ENCODE data around the gene SYAP1. TPM values are rescaled to one million over a fixed set of nuclear protein-coding genes. Genes with fewer than 3 reads are reported as not detected.

SYAP1 gene
- total and polyA plus RNA-seq, 10 of the 15 experiments (the other 5 are each of a cell fraction or from before 2014, with no cell fraction given): 5.9 to 29.9 (median 16.2) TPM

GRCh38 chrX:16725072-16725471 is 5.7 kb downstream of the SYAP1 start:
- Histone ChIP-seq H4K20me1 (ENCODE audit: control insufficient read depth, insufficient read depth) (no peaks in the 10 kb centered on the region), H3K79me2 (ENCODE audit: control insufficient read depth, insufficient read depth, low read length) (peaks cover 13% of the 10 kb centered on the region), H3K27ac (ENCODE audit: control insufficient read depth, insufficient read depth) (no peak overlapping the region), H3K9ac (ENCODE audit: control insufficient read depth, insufficient read depth, low read length) (no peak overlapping the region), H3K27me3 (replicated peaks in 1 of 2; ENCODE audit: control insufficient read depth in 2 of 2, insufficient read depth in 2 of 2, low read length in 1 of 2) (no peaks in the 10 kb centered on the region), H3K9me3 (replicated peaks; ENCODE audit: control insufficient read depth, insufficient read depth, low read length) (no peaks in the 10 kb centered on the region), H3K4me3 (no peak overlapping the region), H3K4me1 (ENCODE audit: control insufficient read depth, insufficient read depth, low read length) (no peaks in the 10 kb centered on the region), H3K4me2 (ENCODE audit: control insufficient read depth, insufficient read depth) (no peak overlapping the region), H3K36me3 (ENCODE audit: control insufficient read depth in 2 of 2, insufficient read depth in 2 of 2, low read length in 1 of 2) (no peaks in the 10 kb centered on the region), H2AFZ (ENCODE audit: control insufficient read depth, low read depth, low read length) (no peak overlapping the region)
- DNase-seq (ENCODE audit: low read depth, low spot score) (no peak), ATAC-seq (no peak), FAIRE-seq (no peak)
- intact Hi-C loops (cut with micrococcal nuclease; ENCODE audit: unreplicated experiment): no loop called here
- SMC1A ChIA-PET (ENCODE audit: uncharacterized antibody, unreplicated experiment): no interaction called here
- POLR2A ChIA-PET: no interaction called here
- WGBS (ENCODE audit: insufficient coverage, insufficient replicate concordance, low lambda C conversion rate, missing lambda C conversion rate): 85% methylated on average over 7 of the region's 7 CpGs
- in situ Hi-C loops (cut with MboI): no loop called here
- BruUV-seq (replicated peaks): no TSS peak
- CTCF ChIA-PET: no interaction called here
- RAD21 ChIA-PET (ENCODE audit: unreplicated experiment): no interaction called here
- TF ChIP-seq IKZF2 (IDR thresholded peaks at IDR 0.05) (no peak), CREB1 (IDR thresholded peaks at IDR 0.05; ENCODE audit: low read depth) (no peak), EP300 (IDR thresholded peaks at IDR 0.05; ENCODE audit: borderline replicate concordance in 1 of 2, control insufficient read depth in 1 of 2, low read depth in 2 of 2, low read length in 2 of 2) (no peak), NFXL1 (IDR thresholded peaks at IDR 0.05; ENCODE audit: borderline replicate concordance) (no peak), SKIL (IDR thresholded peaks at IDR 0.05; ENCODE audit: low read depth, poor library complexity, severe bottlenecking) (no peak)
